ENCODE measurements around the gene ZFAND3. TPM values are rescaled to one million over a fixed set of nuclear protein-coding genes. Genes with fewer than 3 reads are reported as not detected.

The ZFAND3 gene
- total and polyA plus RNA-seq, 10 of the 15 experiments (the other 5 are each of a cell fraction or from before 2014, with no cell fraction given) = 0.90 to 34.4 (median 16.3) TPM

GRCh38 chr6:38088829-38089228, 269.3 kb downstream of the ZFAND3 start:
- H3K4me2 ChIP-seq (ENCODE audit: control insufficient read depth, insufficient read depth) = no peak overlapping the region
- H3K27ac ChIP-seq (ENCODE audit: control insufficient read depth, insufficient read depth) = no peak overlapping the region
- no peak overlapping the region for H3K4me3 ChIP-seq
- DNase-seq (ENCODE audit: low read depth, low spot score) = no peak
- BruUV-seq (replicated peaks) = no TSS peak
- WGBS (ENCODE audit: insufficient coverage, insufficient replicate concordance, low lambda C conversion rate, missing lambda C conversion rate) = 97% methylated on average over 3 of the region's 3 CpGs
- no peak overlapping the region for H2AFZ ChIP-seq (ENCODE audit: control insufficient read depth, low read depth, low read length)
- in situ Hi-C loops (cut with MboI) (no loop called here), intact Hi-C loops (cut with micrococcal nuclease; ENCODE audit: unreplicated experiment) (no loop called here)
- RAD21 ChIA-PET (ENCODE audit: unreplicated experiment) = no interaction called here
- no peaks in the 10 kb centered on the region for H3K9me3 ChIP-seq (replicated peaks; ENCODE audit: control insufficient read depth, insufficient read depth, low read length)
- SMC1A ChIA-PET (ENCODE audit: uncharacterized antibody, unreplicated experiment) = no interaction called here
- ATAC-seq = no peak
- H3K79me2 ChIP-seq (ENCODE audit: control insufficient read depth, insufficient read depth, low read length) = no peaks in the 10 kb centered on the region
- H3K4me1 ChIP-seq (ENCODE audit: control insufficient read depth, insufficient read depth, low read length) = no peaks in the 10 kb centered on the region
- no peaks in the 10 kb centered on the region for H3K27me3 ChIP-seq (replicated peaks in 1 of 2; ENCODE audit: control insufficient read depth in 2 of 2, insufficient read depth in 2 of 2, low read length in 1 of 2)
- POLR2A ChIA-PET = no interaction called here
- CTCF ChIA-PET = interaction anchor here (1.5 kb wide), 1 partner anchor 405 kb away, joined by 3 read pairs; no protein-coding TSS in a partner anchor
- FAIRE-seq = no peak
- H3K9ac ChIP-seq (ENCODE audit: control insufficient read depth, insufficient read depth, low read length) = no peak overlapping the region
- no peaks in the 10 kb centered on the region for H3K36me3 ChIP-seq (ENCODE audit: control insufficient read depth in 2 of 2, insufficient read depth in 2 of 2, low read length in 1 of 2)
- TF ChIP-seq RFX5 (IDR thresholded peaks at IDR 0.05; ENCODE audit: low read depth, low read length) (no peak), ZSCAN29 (IDR thresholded peaks at IDR 0.05) (no peak), JUND (IDR thresholded peaks at IDR 0.05; ENCODE audit: low read depth, low read length) (no peak), TARDBP (IDR thresholded peaks at IDR 0.05; ENCODE audit: borderline replicate concordance) (no peak)
- no peaks in the 10 kb centered on the region for H4K20me1 ChIP-seq (ENCODE audit: control insufficient read depth, insufficient read depth)

DNA sequence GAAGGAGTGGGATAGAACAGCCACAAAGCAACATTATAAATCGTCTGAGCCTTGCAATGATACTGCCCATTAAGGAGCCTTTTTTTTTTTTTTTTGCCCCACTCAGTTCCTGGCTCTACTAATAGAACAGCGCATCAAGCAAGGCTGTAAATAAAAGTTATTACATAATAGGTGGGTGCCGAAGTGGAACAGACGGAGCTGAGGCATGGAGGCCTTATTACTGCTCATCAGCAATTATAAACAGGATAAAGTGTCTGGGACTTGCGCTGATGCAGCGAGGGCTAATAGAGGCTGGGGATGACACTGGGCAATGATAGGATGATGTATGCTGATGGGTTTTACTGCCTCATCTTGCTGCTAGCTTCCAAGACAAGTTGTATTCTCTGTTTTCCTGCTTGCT, 272.1 kb downstream of the ZFAND3 start:
- FAIRE-seq = no peak
- no peak for ATAC-seq
- ChIA-PET RAD21 (ENCODE audit: unreplicated experiment) (no interaction called here), SMC1A (ENCODE audit: uncharacterized antibody, unreplicated experiment) (interaction anchor here (0.7 to 1.4 kb wide), 2 partner anchors 57 to 106 kb away, joined by 3 read pairs; no protein-coding TSS in a partner anchor), POLR2A (no interaction called here), CTCF (no interaction called here)
- WGBS (ENCODE audit: insufficient coverage, insufficient replicate concordance, low lambda C conversion rate, missing lambda C conversion rate) = over 99% methylated on average over 6 of the region's 6 CpGs
- no peaks in the 10 kb centered on the region for H3K79me2 ChIP-seq (ENCODE audit: control insufficient read depth, insufficient read depth, low read length)
- H3K4me1 ChIP-seq (ENCODE audit: control insufficient read depth, insufficient read depth, low read length) = no peaks in the 10 kb centered on the region
- H3K36me3 ChIP-seq (ENCODE audit: control insufficient read depth in 2 of 2, insufficient read depth in 2 of 2, low read length in 1 of 2) = no peaks in the 10 kb centered on the region; a peak in 1 of 4 replicates
- no peaks in the 10 kb centered on the region for H3K9me3 ChIP-seq (replicated peaks; ENCODE audit: control insufficient read depth, insufficient read depth, low read length)
- no peak overlapping the region for H2AFZ ChIP-seq (ENCODE audit: control insufficient read depth, low read depth, low read length)
- no peak overlapping the region for H3K4me3 ChIP-seq
- no peak overlapping the region for H3K9ac ChIP-seq (ENCODE audit: control insufficient read depth, insufficient read depth, low read length)
- intact Hi-C loops (cut with micrococcal nuclease; ENCODE audit: unreplicated experiment) = no loop called here
- H3K4me2 ChIP-seq (ENCODE audit: control insufficient read depth, insufficient read depth) = no peak overlapping the region
- no peaks in the 10 kb centered on the region for H3K27me3 ChIP-seq (replicated peaks in 1 of 2; ENCODE audit: control insufficient read depth in 2 of 2, insufficient read depth in 2 of 2, low read length in 1 of 2)
- H3K27ac ChIP-seq (ENCODE audit: control insufficient read depth, insufficient read depth) = no peak overlapping the region
- H4K20me1 ChIP-seq (ENCODE audit: control insufficient read depth, insufficient read depth) = no peaks in the 10 kb centered on the region
- TF ChIP-seq TCF12 (IDR thresholded peaks at IDR 0.05; ENCODE audit: low read depth, low read length) (no peak), ZNF217 (IDR thresholded peaks at IDR 0.05) (no peak), STAT1 (conservative IDR thresholded peaks at IDR 0.05) (no peak), CREM (IDR thresholded peaks at IDR 0.05; ENCODE audit: low read depth) (no peak), FOXM1 (IDR thresholded peaks at IDR 0.05; ENCODE audit: low read depth, low read length) (no peak), ZSCAN29 (IDR thresholded peaks at IDR 0.05) (no peak), RAD51 (IDR thresholded peaks at IDR 0.05) (no peak), TAF1 (IDR thresholded peaks at IDR 0.05; ENCODE audit: borderline replicate concordance, low read depth, low read length) (no peak), MYC (IDR thresholded peaks at IDR 0.05; ENCODE audit: insufficient read depth, insufficient read length, insufficient replicate concordance, low read length, severe bottlenecking) (no peak), POLR2AphosphoS2 (IDR thresholded peaks at IDR 0.05; ENCODE audit: low read depth, low read length) (no peak), ATF7 (IDR thresholded peaks at IDR 0.05; ENCODE audit: low read depth) (no peak), CHD4 (IDR thresholded peaks at IDR 0.05) (no peak)
- TF ChIP-seq, protein P1, sequence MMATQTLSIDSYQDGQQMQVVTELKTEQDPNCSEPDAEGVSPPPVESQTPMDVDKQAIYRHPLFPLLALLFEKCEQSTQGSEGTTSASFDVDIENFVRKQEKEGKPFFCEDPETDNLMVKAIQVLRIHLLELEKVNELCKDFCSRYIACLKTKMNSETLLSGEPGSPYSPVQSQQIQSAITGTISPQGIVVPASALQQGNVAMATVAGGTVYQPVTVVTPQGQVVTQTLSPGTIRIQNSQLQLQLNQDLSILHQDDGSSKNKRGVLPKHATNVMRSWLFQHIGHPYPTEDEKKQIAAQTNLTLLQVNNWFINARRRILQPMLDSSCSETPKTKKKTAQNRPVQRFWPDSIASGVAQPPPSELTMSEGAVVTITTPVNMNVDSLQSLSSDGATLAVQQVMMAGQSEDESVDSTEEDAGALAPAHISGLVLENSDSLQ (IDR thresholded peaks at IDR 0.05) = no peak
- TF ChIP-seq, protein P2, sequence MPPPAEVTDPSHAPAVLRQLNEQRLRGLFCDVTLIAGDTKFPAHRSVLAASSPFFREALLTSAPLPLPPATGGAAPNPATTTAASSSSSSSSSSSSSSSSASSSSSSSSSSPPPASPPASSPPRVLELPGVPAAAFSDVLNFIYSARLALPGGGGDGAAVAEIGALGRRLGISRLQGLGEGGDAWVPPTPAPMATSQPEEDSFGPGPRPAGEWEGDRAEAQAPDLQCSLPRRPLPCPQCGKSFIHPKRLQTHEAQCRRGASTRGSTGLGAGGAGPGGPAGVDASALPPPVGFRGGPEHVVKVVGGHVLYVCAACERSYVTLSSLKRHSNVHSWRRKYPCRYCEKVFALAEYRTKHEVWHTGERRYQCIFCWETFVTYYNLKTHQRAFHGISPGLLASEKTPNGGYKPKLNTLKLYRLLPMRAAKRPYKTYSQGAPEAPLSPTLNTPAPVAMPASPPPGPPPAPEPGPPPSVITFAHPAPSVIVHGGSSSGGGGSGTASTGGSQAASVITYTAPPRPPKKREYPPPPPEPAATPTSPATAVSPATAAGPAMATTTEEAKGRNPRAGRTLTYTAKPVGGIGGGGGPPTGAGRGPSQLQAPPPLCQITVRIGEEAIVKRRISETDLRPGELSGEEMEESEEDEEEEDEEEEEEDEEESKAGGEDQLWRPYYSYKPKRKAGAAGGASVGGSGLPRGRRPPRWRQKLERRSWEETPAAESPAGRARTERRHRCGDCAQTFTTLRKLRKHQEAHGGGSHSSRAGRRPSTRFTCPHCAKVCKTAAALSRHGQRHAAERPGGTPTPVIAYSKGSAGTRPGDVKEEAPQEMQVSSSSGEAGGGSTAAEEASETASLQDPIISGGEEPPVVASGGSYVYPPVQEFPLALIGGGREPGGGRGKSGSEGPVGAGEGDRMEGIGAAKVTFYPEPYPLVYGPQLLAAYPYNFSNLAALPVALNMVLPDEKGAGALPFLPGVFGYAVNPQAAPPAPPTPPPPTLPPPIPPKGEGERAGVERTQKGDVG (CRISPR knock-in tag; IDR thresholded peaks at IDR 0.05) = no peak
- DNase-seq (ENCODE audit: low read depth, low spot score) = no peak
- BruUV-seq (replicated peaks) = no TSS peak
- in situ Hi-C loops (cut with MboI) = no loop called here
